ENCODE data around the gene GPR78. TPM values are rescaled to one million over a fixed set of nuclear protein-coding genes. Genes with fewer than 3 reads are reported as not detected.

Gene GPR78
- total and polyA plus RNA-seq, 2 of the 4 experiments (the other 2 are of a cell fraction) = under 0.01 to 0.10 TPM

GRCh38 chr4:8615366-8615765 lies 35.2 kb downstream of the GPR78 start:
- no peak overlapping the region for H2AK9ac ChIP-seq (replicated peaks; ENCODE audit: low read depth, low read length, poor library complexity)
- H3K4ac ChIP-seq (ENCODE audit: low read depth, low read length) = no peak overlapping the region
- CTCF ChIA-PET = no interaction called here
- H3K36me3 ChIP-seq (ENCODE audit: control insufficient read depth, insufficient read depth, low read length) = peaks cover 56% of the 10 kb centered on the region; the same call in 1 of the 2 replicates
- no peaks in the 10 kb centered on the region for H3K9me3 ChIP-seq (ENCODE audit: control insufficient read depth, insufficient read depth, low read length)
- no peaks in the 10 kb centered on the region for H3K4me1 ChIP-seq (ENCODE audit: control insufficient read depth, insufficient read depth, low read length)
- no peak overlapping the region for H2BK5ac ChIP-seq (ENCODE audit: low read depth, low read length, poor library complexity, severe bottlenecking)
- H3K9me1 ChIP-seq (ENCODE audit: insufficient read depth, low read length) = no peaks in the 10 kb centered on the region
- H3K27me3 ChIP-seq (ENCODE audit: control insufficient read depth, insufficient read depth, low read length) = no peaks in the 10 kb centered on the region; the same call in 1 of the 2 replicates
- no peak for DNase-seq
- H2AK5ac ChIP-seq (ENCODE audit: low read depth, low read length) = no peak overlapping the region
- H3K14ac ChIP-seq (replicated peaks; ENCODE audit: low read depth, low read length) = no peak overlapping the region
- WGBS, 2 experiments (ENCODE audit: extremely low coverage in 2 of 2, insufficient read length in 1 of 2) = 56% methylated on average over 3 of the region's 13 CpGs; no CpG with 5 or more reads in 1 of the 2 experiments
- intact Hi-C loops (cut with micrococcal nuclease) (no loop called here), in situ Hi-C loops (cut with MboI; ENCODE audit: low sequenced_read_pairs) (loop anchor here (25.0 kb wide), 1 partner anchor 403 kb away; no protein-coding TSS in a partner anchor), dilution Hi-C loops (cut with HindIII; ENCODE audit: low sequenced_read_pairs, unreplicated experiment) (no loop called here)
- H3K4me2 ChIP-seq (ENCODE audit: low read depth, low read length) = no peak overlapping the region
- H3K4me3 ChIP-seq (ENCODE audit: insufficient read depth, low read depth, low read length) = no peak overlapping the region
- TF ChIP-seq CEBPB (IDR thresholded peaks at IDR 0.05; ENCODE audit: low read depth, low read length) = no peak
- TF ChIP-seq MAZ (IDR thresholded peaks at IDR 0.05; ENCODE audit: borderline replicate concordance, low read depth, low read length) = no peak
- TF ChIP-seq RFX5 (IDR thresholded peaks at IDR 0.05; ENCODE audit: low read depth, low read length) = no peak
- TF ChIP-seq MAFK (IDR thresholded peaks at IDR 0.05; ENCODE audit: low read depth, low read length) = no peak
- no peak for TF ChIP-seq FOS (IDR thresholded peaks at IDR 0.05; ENCODE audit: low read depth, low read length)
- no peak for TF ChIP-seq RCOR1 (IDR thresholded peaks at IDR 0.05; ENCODE audit: insufficient replicate concordance, low read length)
- no peak for TF ChIP-seq CHD1 (IDR thresholded peaks at IDR 0.05; ENCODE audit: low read depth, low read length)
- TF ChIP-seq USF2 (IDR thresholded peaks at IDR 0.05; ENCODE audit: low read depth, low read length) = no peak
- no peak for TF ChIP-seq MXI1 (IDR thresholded peaks at IDR 0.05; ENCODE audit: borderline replicate concordance, low read depth, low read length)
- no peak for TF ChIP-seq CTCF (conservative IDR thresholded peaks at IDR 0.05; ENCODE audit: low read depth, low read length)
- H2BK15ac ChIP-seq (ENCODE audit: low read depth, low read length) = no peak overlapping the region
- H2BK120ac ChIP-seq (ENCODE audit: low read depth, low read length) = no peak overlapping the region
- H2BK20ac ChIP-seq (ENCODE audit: low read depth, low read length) = no peak overlapping the region
- no peaks in the 10 kb centered on the region for H4K20me1 ChIP-seq (ENCODE audit: insufficient read depth, low read length)
- no peak overlapping the region for H3K9ac ChIP-seq (ENCODE audit: low read depth, low read length)
- no peak overlapping the region for H4K5ac ChIP-seq (ENCODE audit: low read depth, low read length)
- no TSS peak for BruUV-seq (replicated peaks)
- H3K56ac ChIP-seq (ENCODE audit: extremely low read depth, insufficient read depth, low read length) = no peak overlapping the region
- POLR2A ChIA-PET (ENCODE audit: unreplicated experiment) = no interaction called here
- no peak overlapping the region for H3K18ac ChIP-seq (ENCODE audit: low read depth, low read length)
- no peak overlapping the region for H2AFZ ChIP-seq (replicated peaks; ENCODE audit: low read length, poor library complexity)
- no peak overlapping the region for H3K27ac ChIP-seq (ENCODE audit: insufficient read depth, low read length)
- no peak overlapping the region for H4K91ac ChIP-seq (ENCODE audit: insufficient read depth, low read depth, low read length)
- H3K23ac ChIP-seq (ENCODE audit: low read depth, low read length) = no peak overlapping the region
- no peak for ATAC-seq (ENCODE audit: low read depth)
- H3K79me1 ChIP-seq (ENCODE audit: low read depth in 1 of 2, low read length in 2 of 2) = no peaks in the 10 kb centered on the region
- no peak overlapping the region for H4K8ac ChIP-seq (ENCODE audit: low read depth in 2 of 2, low read length in 2 of 2)

All from IMR-90 (cell line).